Suppressor macrophage (primary cell): Measurements from ENCODE around the gene SEC61A2.
"Not testable (repeated sequence)": the region's sequence is repeated elsewhere in the genome, so short reads cannot be mapped to it uniquely, and the experiment has no call there.

Experiments
- DNase-seq, 4 experiments: peaks; one replicate each; pipeline ENCODE4 v3.0.0-alpha.2; 2020 to 2022

SEC61A2 gene

GRCh38 chr10:12160664-12161063 lies 31.2 kb downstream of the SEC61A2 start:
- DNase-seq: no peak

GRCh38 chr10:12162927-12163326 lies 33.5 kb downstream of the SEC61A2 start:
- no peak for DNase-seq

DNA sequence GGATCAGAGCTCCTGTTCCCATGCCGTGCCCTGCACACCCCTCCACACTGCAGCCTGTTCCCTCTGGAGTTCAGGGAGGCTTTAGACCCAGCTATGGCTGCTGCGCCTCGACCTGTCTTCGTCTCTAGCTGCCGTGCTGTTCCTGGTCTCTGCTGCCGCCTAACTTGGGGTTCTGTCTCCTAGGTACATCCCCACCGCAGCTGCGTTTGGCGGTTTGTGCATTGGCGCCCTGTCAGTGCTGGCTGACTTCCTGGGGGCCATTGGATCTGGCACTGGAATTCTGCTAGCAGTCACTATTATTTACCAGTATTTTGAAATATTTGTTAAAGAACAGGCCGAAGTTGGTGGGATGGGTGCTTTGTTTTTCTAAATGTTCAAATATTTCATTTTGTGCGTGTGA lies 34.6 kb downstream of the SEC61A2 start:
- no peak for DNase-seq

GRCh38 chr10:12165036-12165435 lies 35.6 kb downstream of the SEC61A2 start:
- no peak for DNase-seq

GRCh38 chr10:12165999-12166775 lies 36.7 kb downstream of the SEC61A2 start:
- DNase-seq: no peak

DNA sequence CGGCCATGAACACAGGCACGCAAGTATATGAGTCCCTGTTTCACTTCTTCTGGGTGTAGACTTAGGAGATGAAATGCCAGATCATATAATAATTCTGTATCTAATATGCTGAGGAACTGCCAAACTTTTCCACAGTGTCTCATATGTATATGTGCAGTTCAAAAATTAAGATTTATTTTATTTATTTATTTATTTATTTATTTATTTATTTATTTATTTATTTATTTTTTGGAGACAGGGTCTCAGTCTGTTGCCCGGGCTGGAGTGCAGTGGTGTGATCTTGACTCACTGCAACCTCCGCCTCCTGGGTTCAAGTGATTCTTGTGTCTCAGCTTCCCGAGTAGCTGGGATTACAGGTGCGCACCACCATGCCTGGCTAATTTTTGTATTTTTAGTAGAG lies 42.0 kb downstream of the SEC61A2 start:
- DNase-seq: not testable (repeated sequence)

DNA sequence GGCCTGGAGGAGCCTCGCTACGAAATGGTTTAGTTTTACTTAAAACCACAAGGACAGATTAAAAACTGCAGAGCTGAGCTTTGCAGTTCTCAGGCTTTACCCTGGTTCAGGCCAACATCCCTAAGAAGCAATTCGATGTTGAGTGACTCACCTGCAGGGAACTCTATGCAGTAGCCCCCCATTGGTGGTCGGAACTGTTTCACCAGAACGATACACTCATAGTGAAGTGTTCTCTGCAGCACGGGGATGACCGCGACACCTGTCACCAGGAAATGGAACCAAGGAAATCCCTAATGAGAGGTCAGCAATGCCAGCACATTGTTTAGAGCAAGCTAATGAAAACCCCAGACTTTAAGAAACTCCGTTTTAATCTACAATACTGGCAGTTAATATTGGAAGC lies 48.2 kb downstream of the SEC61A2 start:
- DNase-seq: no peak

DNA sequence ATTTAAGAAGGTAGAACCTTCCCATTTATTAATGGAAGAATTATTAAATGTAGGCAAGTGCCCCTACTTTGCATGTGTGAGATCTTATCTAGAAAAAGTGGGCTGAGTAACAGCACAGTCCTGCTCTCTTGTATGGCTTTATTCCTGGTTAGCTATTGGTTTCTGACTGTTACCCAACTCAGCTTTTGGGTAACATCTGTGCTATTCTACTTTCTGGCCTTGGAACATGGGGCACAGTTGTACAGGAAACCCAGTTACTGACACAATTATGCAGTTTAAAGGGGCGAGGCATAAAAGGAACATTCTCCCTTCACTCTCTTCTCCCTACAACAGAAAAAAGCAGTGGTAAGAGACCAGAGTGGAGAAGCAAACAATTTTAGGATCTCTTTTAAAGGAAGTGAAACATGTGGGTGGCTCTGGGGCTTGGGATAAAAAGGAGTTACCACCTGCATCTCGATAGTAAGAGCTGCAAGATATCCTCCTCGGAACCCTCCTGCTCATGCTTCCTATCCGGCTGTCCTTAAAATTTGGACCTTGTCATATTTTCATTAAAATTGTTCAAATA lies 50.2 kb downstream of the SEC61A2 start:
- peak in 3 of 4 experiments; percentile 38 to 61 (median 55) for DNase-seq

GRCh38 chr10:12180221-12180974 lies 50.9 kb downstream of the SEC61A2 start:
- DNase-seq: no peak

DNA sequence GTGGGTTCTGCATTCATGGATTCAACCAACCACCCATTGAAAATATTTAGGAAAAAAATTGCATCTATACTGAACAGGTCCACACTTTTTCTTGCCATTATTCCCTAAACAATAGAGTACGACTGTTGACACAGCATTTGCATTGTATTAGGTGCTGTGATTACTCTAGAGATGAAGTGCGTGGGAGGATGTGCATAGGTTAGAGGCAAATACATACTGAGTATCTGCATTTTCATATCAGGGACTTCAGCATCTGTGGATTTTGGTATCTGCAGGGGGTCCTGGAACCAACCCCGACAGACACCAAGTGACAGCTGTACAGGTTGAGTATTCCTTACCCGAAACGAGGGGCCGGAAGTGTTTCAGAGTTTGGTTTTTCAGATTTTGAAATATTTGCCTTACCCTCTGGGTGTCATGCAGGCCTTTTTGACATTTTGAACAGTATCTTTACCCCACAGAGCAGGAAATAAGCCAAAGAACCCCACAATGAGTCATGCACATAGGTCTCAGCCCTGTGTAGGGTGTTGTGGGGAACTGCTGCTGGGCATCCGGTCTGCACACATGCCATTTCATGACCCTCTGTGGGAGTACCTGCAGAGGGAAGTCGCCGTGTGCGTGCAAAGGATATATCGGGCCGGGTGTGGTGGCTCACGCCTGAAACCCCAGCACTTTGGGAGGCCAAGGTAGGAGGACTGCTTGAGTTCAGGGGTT lies 51.7 kb downstream of the SEC61A2 start:
- peak; percentile 81 to 95 (median 88) for DNase-seq

DNA sequence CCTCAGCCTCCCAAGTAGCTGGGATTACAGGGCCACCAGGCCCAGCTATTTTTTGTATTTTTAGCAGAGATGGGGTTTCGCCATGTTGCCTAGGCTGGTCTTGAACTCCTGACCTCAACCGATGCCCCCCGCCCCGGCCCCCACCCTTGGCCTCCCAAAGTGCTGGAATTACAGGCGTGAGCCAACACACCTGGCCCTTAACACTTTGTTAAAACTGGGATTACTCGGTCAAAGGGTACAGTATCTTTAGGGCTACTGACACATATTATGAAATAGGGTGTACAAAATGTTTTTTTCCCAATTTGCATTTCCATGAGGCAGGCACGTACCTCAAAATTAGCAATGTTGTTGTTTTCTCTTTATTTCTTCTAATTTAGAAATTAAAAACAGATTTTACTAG lies 54.7 kb downstream of the SEC61A2 start:
- no peak for DNase-seq

DNA sequence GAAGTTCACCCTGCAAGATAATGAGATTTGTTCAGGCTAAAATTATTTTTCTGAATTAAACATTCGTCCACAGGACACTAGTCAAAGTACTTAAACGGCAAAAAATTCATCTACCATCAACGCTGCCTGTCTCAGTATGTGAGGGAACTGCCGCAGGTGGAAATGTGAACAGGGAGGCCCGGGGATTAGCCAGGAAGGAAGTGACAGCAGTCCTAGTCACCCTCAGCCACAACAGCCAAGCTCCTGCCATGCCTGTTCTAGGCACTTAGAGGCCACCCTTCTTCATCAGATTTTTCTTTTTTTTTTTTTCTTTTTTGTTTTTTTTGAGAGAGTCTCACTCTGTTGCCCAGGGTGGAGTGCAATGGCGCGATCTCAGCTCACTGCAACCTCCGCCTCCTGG lies 56.8 kb downstream of the SEC61A2 start:
- DNase-seq: no peak

GRCh38 chr10:12187321-12187905 lies 57.9 kb downstream of the SEC61A2 start:
- peak in 3 of 4 experiments; percentile 16 to 58 (median 51) for DNase-seq

GRCh38 chr10:12188656-12189055 lies 59.2 kb downstream of the SEC61A2 start:
- DNase-seq: no peak

GRCh38 chr10:12189426-12189825 lies 59.9 kb downstream of the SEC61A2 start:
- no peak for DNase-seq

GRCh38 chr10:12191715-12192114 lies 62.2 kb downstream of the SEC61A2 start:
- DNase-seq: peak; percentile 28 to 72 (median 59)

- DNase-seq: peak in 2 of 4 experiments; percentile 57 to 66
These were observed 63.7 kb downstream of the SEC61A2 start for GRCh38 chr10:12193193-12193592.

- peak; percentile 34 to 67 (median 48) for DNase-seq
These were observed 65.3 kb downstream of the SEC61A2 start for GRCh38 chr10:12194752-12195271.

GRCh38 chr10:12195281-12195602 lies 65.8 kb downstream of the SEC61A2 start:
- DNase-seq: no peak

DNA sequence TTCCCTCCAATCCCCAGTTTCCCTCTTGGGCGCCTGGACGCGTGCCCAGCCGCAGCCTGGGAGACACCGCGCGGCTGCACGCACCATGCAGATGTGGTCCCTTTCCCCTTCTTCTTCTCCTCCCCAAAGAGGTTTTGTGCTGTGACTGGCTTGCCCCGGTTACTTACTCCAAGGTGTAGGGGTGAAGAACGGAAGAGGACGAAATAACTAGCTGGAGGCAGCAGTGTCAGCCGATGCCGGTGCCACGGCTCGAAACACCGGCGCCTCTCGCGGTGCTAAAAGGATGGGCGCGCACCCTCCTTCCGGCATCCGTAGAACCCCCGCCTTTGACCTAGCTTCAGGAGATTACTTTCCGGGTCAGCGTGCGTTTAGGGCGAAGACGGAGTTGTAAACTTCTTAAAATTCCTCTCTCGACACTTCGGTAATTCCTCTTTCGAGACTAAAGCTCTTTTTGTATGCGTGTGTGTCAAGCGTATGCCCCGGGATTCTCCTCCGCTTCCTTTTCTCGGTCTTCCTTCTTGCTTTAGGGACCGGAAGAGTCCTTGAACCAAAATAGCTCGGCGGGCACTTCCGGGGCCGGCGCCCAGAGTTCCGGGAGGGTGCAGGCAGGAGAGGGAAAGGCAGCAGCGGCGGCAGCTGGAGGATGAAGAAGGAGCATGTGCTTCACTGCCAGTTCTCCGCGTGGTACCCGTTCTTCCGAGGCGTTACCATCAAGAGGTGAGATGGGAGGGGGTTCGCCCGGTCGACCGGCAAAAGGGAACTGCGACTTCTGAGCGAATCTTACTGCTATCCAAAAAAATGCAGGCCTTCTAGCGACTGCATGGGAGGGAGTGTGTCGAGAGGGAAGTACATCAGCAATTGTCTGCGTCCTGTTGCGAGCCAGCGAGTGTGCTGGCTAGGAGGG lies 66.4 kb downstream of the SEC61A2 start, which contains the start of the genes CDC123 and NUDT5:
Gene CDC123 (plus strand): TSS at position 586 of the 904 bp plus-strand sequence. CDS start 58 bp downstream, at position 644.
Gene NUDT5 (minus strand): TSS at position 289 of the 904 bp plus-strand sequence. CDS start 9,600 bp downstream, outside the sequence.
- DNase-seq: peak; percentile 91 to 94 (median 92)
